Right atrium auricular region (tissue), 2 donors: ENCODE results near the gene UIMC1. TPM values are rescaled to one million over a fixed set of nuclear protein-coding genes. Genes with fewer than 3 reads are reported as not detected.
"Not testable (repeated sequence)": the region's sequence is repeated elsewhere in the genome, so short reads cannot be mapped to it uniquely, and the experiment has no call there.

Source experiments
- DNase-seq: peaks from one replicate; pipeline ENCODE4 v3.0.0-alpha.2; 2019; ENCODE audit warnings: low spot score
- H3K27ac ChIP-seq, 2 donors: fragments of 200-600 bp; sonication (generic); 1 replicate in 1 of 2; 2 replicates in 1 of 2; pipeline ENCODE4 v1.5.1; 2016 to 2019
- H3K27me3 ChIP-seq, 2 donors: fragments of 200-600 bp; sonication (generic); one replicate each; pipeline versions ENCODE4 v1.5.1 to v1.6.0; 2017 to 2019
- H3K36me3 ChIP-seq: fragments of 200-600 bp; sonication (generic); one replicate; pipeline ENCODE4 v1.5.1; 2016
- H3K4me1 ChIP-seq, 2 donors: fragments of 200-600 bp; sonication (generic); one replicate each; pipeline versions ENCODE4 v1.5.1 to v1.6.0; 2017 to 2019
- H3K4me3 ChIP-seq, 2 donors: fragments of 200-600 bp; sonication (generic); 1 replicate in 1 of 2; 2 replicates in 1 of 2; pipeline ENCODE4 v1.5.1; 2017 to 2019; ENCODE audit warnings: mild to moderate bottlenecking in 1 of 2, moderate library complexity in 1 of 2
- H3K9me3 ChIP-seq, 2 donors: fragments of 200-600 bp; sonication (generic); one replicate each; pipeline ENCODE4 v1.5.1; 2019
- CTCF ChIP-seq, 2 donors: fragments of 200-600 bp; sonication (generic); IDR thresholded peaks; one replicate each; pipeline ENCODE4 v1.5.1; 2019; ENCODE audit warnings: antibody characterized with exemption in 2 of 2
- total RNA-seq, 2 donors: library from RNA; depleted of rRNA; stranded (reverse); fragments of >200 nt; gene quantifications; one replicate each; pipeline ENCODE4 v1.1.0, GENCODE V29; 2016

Gene UIMC1
- total RNA-seq, 2 donors from 2014 or later = 18.9 to 27.4 TPM

DNA sequence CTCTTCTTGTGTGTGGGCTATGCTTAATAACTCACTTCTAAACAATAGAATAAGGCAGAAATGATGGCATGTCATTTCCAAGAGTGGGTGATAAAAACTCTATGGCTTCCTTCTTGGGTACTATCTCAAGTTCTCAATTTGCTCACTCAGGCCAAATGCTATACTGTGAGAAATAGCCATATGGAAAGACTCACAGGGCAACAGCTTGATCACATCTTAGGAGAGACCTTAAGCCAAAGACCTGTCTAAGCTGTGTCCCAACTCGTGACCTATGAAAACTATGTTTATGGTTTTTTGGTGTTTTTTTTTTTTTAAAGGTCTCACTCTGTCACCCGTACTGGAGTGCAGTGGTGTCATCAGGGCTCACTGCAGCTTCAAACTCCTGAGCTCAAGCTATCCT lies 2.1 kb upstream of the UIMC1 start:
- H3K9me3 ChIP-seq = no peaks in the 10 kb centered on the region

GRCh38 chr5:177005619-177006264 lies 837 bp downstream of the UIMC1 start:
- peak overlapping the region; percentile 95 for H3K27ac ChIP-seq
- H3K9me3 ChIP-seq = no peaks in the 10 kb centered on the region
- no peaks in the 10 kb centered on the region for H3K36me3 ChIP-seq
- H3K27me3 ChIP-seq = no peaks in the 10 kb centered on the region
- DNase-seq = peak; percentile 68
- peak; percentile 36 to 78 for TF ChIP-seq CTCF (IDR thresholded peaks at IDR 0.05)
- peak overlapping the region; percentile 82 to 85 for H3K4me3 ChIP-seq
- peaks cover 0 to 22% of the 10 kb centered on the region in 2 donors for H3K4me1 ChIP-seq

More for the DNA sequence above, 2.1 kb upstream of the UIMC1 start:
- Histone ChIP-seq H3K4me1 (peaks cover 0 to 19% of the 10 kb centered on the region in 2 donors), H3K36me3 (no peaks in the 10 kb centered on the region), H3K4me3 (no peak overlapping the region), H3K27ac (no peak overlapping the region), H3K27me3 (no peaks in the 10 kb centered on the region)
- DNase-seq = no peak
- TF ChIP-seq CTCF (IDR thresholded peaks at IDR 0.05) = no peak

DNA sequence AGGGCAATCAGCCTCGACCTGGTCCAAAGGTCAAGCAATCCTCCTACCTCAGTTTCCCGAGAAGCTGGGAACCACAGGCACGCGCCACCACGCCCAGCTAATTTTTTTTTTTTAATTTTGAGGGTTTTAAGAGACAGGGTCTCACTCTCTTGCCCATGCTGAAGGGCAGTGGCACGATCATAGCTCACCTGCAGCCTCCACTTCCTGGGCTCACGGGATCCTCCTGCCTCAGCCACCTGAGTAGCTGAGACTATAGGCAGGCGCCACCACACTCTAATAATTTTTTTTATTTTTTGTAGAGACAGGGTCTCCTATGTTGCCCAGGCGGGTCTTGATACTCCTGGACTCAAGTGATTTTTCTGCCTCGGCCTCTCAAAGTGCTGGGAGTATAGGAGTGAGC lies 1.6 kb downstream of the UIMC1 start:
- H3K27me3 ChIP-seq = no peaks in the 10 kb centered on the region
- H3K36me3 ChIP-seq = no peaks in the 10 kb centered on the region
- peak overlapping the region in 1 of 2 donors; percentile 95 for H3K27ac ChIP-seq
- H3K4me1 ChIP-seq = peaks cover 0 to 22% of the 10 kb centered on the region in 2 donors
- no peak for DNase-seq
- no peak for TF ChIP-seq CTCF (IDR thresholded peaks at IDR 0.05)
- peak overlapping the region in 1 of 2 donors; percentile 85 for H3K4me3 ChIP-seq
- no peaks in the 10 kb centered on the region for H3K9me3 ChIP-seq

DNA sequence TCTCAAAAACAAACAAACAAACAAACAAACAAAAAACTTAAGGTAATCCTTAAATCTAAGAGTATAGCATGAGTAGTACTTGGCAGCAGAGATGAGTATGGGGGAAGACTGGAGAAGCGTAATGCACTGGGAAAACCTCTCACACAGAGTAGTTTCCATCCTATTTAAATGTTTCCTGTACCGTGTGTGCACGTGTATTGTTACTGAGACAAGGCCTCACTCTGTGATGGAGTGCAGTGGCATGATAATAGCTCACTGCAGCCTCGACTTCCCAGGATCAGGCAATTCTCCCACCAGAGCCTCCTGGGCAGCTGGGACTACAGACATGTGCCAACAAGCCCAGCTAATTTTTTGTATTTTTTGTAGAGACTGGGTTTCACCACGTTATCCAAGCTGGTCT lies 2.9 kb downstream of the UIMC1 start:
- H3K4me1 ChIP-seq = peaks cover 0 to 22% of the 10 kb centered on the region in 2 donors
- no peak overlapping the region for H3K4me3 ChIP-seq
- no peaks in the 10 kb centered on the region for H3K36me3 ChIP-seq
- DNase-seq = no peak
- TF ChIP-seq CTCF (IDR thresholded peaks at IDR 0.05) = no peak
- no peak overlapping the region for H3K27ac ChIP-seq
- H3K27me3 ChIP-seq = no peaks in the 10 kb centered on the region
- no peaks in the 10 kb centered on the region for H3K9me3 ChIP-seq

GRCh38 chr5:176999526-176999925 lies 7.1 kb downstream of the UIMC1 start:
- H3K4me1 ChIP-seq = peaks cover 0 to 25% of the 10 kb centered on the region in 2 donors
- H3K9me3 ChIP-seq, DNase-seq, H3K36me3 ChIP-seq, H3K4me3 ChIP-seq, H3K27ac ChIP-seq, H3K27me3 ChIP-seq: not testable (repeated sequence)

DNA sequence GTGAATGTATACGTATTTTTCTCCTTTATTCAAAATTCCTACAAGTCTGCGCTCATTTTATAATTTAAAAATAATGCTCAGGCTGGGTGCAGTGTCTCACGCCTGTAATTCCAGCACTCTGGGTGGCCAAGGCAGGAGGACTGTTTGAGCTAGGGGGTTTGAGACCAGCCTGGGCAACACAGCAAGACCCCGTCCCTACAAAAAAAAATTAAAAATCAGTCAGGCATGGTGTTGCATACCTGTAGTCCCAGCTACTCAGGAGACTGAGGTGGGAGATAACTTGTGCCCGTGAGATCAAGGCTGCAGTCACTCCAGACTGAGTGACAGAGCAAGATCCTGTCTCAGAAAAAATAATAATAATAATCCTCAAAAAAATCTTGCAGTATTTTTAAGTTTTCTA lies 7.8 kb downstream of the UIMC1 start:
- peaks cover 0 to 10% of the 10 kb centered on the region in 2 donors for H3K9me3 ChIP-seq
- H3K4me1 ChIP-seq = peaks cover 0 to 18% of the 10 kb centered on the region in 2 donors
- TF ChIP-seq CTCF (IDR thresholded peaks at IDR 0.05) = no peak
- H3K27ac ChIP-seq = no peak overlapping the region
- no peak overlapping the region for H3K4me3 ChIP-seq
- no peaks in the 10 kb centered on the region for H3K27me3 ChIP-seq
- no peak for DNase-seq
- H3K36me3 ChIP-seq = no peaks in the 10 kb centered on the region
